NCI-H1436 treated with DMSO at 0.1 percent for 48 hours (cell line): ENCODE results near the gene MYO1E.
"Not testable (repeated sequence)": the region's sequence is repeated elsewhere in the genome, so short reads cannot be mapped to it uniquely, and the experiment has no call there.

Source experiments
- DNase-seq: peaks from one replicate; lab custom pipeline; 2025; lab: John Stamatoyannopoulos, UW

Gene MYO1E

GRCh38 chr15:59291213-59291549 is 81.5 kb downstream of the MYO1E start:
- DNase-seq, result no peak

- DNase-seq, result no peak
Observed at GRCh38 chr15:59290295-59291212, 82.1 kb downstream of the MYO1E start.

GRCh38 chr15:59289574-59289973 is 83.1 kb downstream of the MYO1E start:
- DNase-seq, result no peak

- DNase-seq, result no peak
Observed at GRCh38 chr15:59283717-59284391, 88.8 kb downstream of the MYO1E start.

GRCh38 chr15:59282515-59283337 is 89.9 kb downstream of the MYO1E start:
- no peak for DNase-seq

- DNase-seq, result no peak
Observed at GRCh38 chr15:59281699-59282098, 91.0 kb downstream of the MYO1E start.

GRCh38 chr15:59280855-59281254 is 91.8 kb downstream of the MYO1E start:
- no peak for DNase-seq

GRCh38 chr15:59280292-59280691 is 92.4 kb downstream of the MYO1E start:
- not testable (repeated sequence) for DNase-seq

- DNase-seq, result no peak
Observed at GRCh38 chr15:59279023-59279422, 93.6 kb downstream of the MYO1E start.

- no peak for DNase-seq
Observed at GRCh38 chr15:59278120-59278519, 94.6 kb downstream of the MYO1E start.

- no peak for DNase-seq
Observed at GRCh38 chr15:59276225-59277178, 96.2 kb downstream of the MYO1E start.

GRCh38 chr15:59274126-59274970 is 98.3 kb downstream of the MYO1E start:
- no peak for DNase-seq

- DNase-seq, result no peak
Observed at GRCh38 chr15:59273234-59273633, 99.4 kb downstream of the MYO1E start.

- no peak for DNase-seq
Observed at GRCh38 chr15:59271595-59272201, 101.0 kb downstream of the MYO1E start.

- no peak for DNase-seq
Observed at GRCh38 chr15:59268852-59269407, 103.7 kb downstream of the MYO1E start.

GRCh38 chr15:59268168-59268851 is 104.4 kb downstream of the MYO1E start:
- no peak for DNase-seq

- no peak for DNase-seq
Observed at GRCh38 chr15:59266028-59266427, 106.6 kb downstream of the MYO1E start.

GRCh38 chr15:59262316-59262715 is 110.4 kb downstream of the MYO1E start:
- no peak for DNase-seq

- DNase-seq, result no peak
Observed at GRCh38 chr15:59260090-59260489, 112.6 kb downstream of the MYO1E start.
